WTC11 (cell line): Measurements from ENCODE around the gene ADAMTS18.

Experiments
- CREB1 ChIP-seq: sonication (generic); formaldehyde crosslinking; IDR thresholded peaks from 2 replicates; pipeline ENCODE4 v1.8.0; 2023; ENCODE audit warnings: mild to moderate bottlenecking, missing genetic modification reagents
- CTCF ChIP-seq: fragments of 200-600 bp; IDR thresholded peaks from 2 replicates; pipeline ENCODE4 v1.8.0; 2022; ENCODE audit warnings: antibody characterized with exemption
- ESRRA ChIP-seq: sonication (generic); formaldehyde crosslinking; IDR thresholded peaks from 2 replicates; pipeline ENCODE4 v1.8.1; 2022; ENCODE audit warnings: mild to moderate bottlenecking, missing genetic modification reagents, borderline replicate concordance
- FOXP1 ChIP-seq: sonication (generic); formaldehyde crosslinking; IDR thresholded peaks from 2 replicates; pipeline ENCODE4 v1.8.0; 2022; ENCODE audit warnings: missing genetic modification reagents, mild to moderate bottlenecking, moderate library complexity, borderline replicate concordance
- GTF2I ChIP-seq: fragments of 250-450 bp; sonication (Bioruptor Pico); conservative IDR thresholded peaks from 2 replicates; pipeline ENCODE4 v1.4.0; 2021; ENCODE audit warnings: mild to moderate bottlenecking
- TF ChIP-seq, protein P1 (sequence below): sonication (generic); formaldehyde crosslinking; IDR thresholded peaks from 2 replicates; pipeline ENCODE4 v1.8.1; 2022; ENCODE audit warnings: low read depth, missing genetic modification reagents, borderline replicate concordance

GRCh38 chr16:77376358-77376757 lies 58.5 kb downstream of the ADAMTS18 start:
- TF ChIP-seq CTCF (peak; percentile 72), CREB1 (CRISPR knock-in tag) (no peak), GTF2I (CRISPR knock-in tag) (no peak), FOXP1 (CRISPR knock-in tag) (no peak), ESRRA (CRISPR knock-in tag) (no peak)
- TF ChIP-seq, protein P1, sequence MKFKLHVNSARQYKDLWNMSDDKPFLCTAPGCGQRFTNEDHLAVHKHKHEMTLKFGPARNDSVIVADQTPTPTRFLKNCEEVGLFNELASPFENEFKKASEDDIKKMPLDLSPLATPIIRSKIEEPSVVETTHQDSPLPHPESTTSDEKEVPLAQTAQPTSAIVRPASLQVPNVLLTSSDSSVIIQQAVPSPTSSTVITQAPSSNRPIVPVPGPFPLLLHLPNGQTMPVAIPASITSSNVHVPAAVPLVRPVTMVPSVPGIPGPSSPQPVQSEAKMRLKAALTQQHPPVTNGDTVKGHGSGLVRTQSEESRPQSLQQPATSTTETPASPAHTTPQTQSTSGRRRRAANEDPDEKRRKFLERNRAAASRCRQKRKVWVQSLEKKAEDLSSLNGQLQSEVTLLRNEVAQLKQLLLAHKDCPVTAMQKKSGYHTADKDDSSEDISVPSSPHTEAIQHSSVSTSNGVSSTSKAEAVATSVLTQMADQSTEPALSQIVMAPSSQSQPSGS (CRISPR knock-in tag): no peak
